ENCODE data around the gene MRPL24. TPM values are rescaled to one million over a fixed set of nuclear protein-coding genes. Genes with fewer than 3 reads are reported as not detected.
A peak's percentile ranks its signal among the peaks of the same experiment; 100 is the strongest.

MRPL24 gene
- total and polyA plus RNA-seq, 8 donors: 42.8 to 62.2 (median 55.4) TPM

- peaks cover 0 to 8% of the 10 kb centered on the region in 2 donors for H3K36me3 ChIP-seq
- intact Hi-C loops (cut with DNase I): no loop called here
Measured at GRCh38 chr1:156711011-156711817, 29.7 kb downstream of the MRPL24 start.

GRCh38 chr1:156709757-156710489 is 31.0 kb downstream of the MRPL24 start:
- no peak overlapping the region for H3K27ac ChIP-seq
- ATAC-seq: peak; percentile 48
- no peak overlapping the region for H3K4me3 ChIP-seq
- DNase-seq: peak in 1 of 4 donors; percentile 53
- H3K9me3 ChIP-seq: no peaks in the 10 kb centered on the region
- intact Hi-C loops (cut with DNase I): no loop called here
- H3K36me3 ChIP-seq: no peaks in the 10 kb centered on the region
- H3K27me3 ChIP-seq: peaks cover 4 to 34% of the 10 kb centered on the region in 2 donors
- peaks cover 17 to 22% of the 10 kb centered on the region in 2 donors for H3K4me1 ChIP-seq
- no peak for TF ChIP-seq CTCF (IDR thresholded peaks at IDR 0.05)

More at GRCh38 chr1:156711011-156711817, 29.7 kb downstream of the MRPL24 start:
- DNase-seq (no peak), ATAC-seq (no peak)
- Histone ChIP-seq H3K27ac (no peak overlapping the region), H3K9me3 (no peaks in the 10 kb centered on the region), H3K4me3 (no peak overlapping the region), H3K4me1 (peaks cover 5 to 9% of the 10 kb centered on the region in 2 donors), H3K27me3 (peaks cover 0 to 21% of the 10 kb centered on the region in 2 donors)
- TF ChIP-seq CTCF (IDR thresholded peaks at IDR 0.05): no peak

- peaks cover 19 to 28% of the 10 kb centered on the region in 2 donors for H3K4me1 ChIP-seq
- no peak overlapping the region for H3K4me3 ChIP-seq
- H3K27me3 ChIP-seq: peaks cover 13 to 43% of the 10 kb centered on the region in 2 donors
- H3K27ac ChIP-seq: no peak overlapping the region
- intact Hi-C loops (cut with DNase I): no loop called here
- no peak for TF ChIP-seq CTCF (IDR thresholded peaks at IDR 0.05)
- ATAC-seq (no peak), DNase-seq (no peak)
- no peaks in the 10 kb centered on the region for H3K36me3 ChIP-seq
- no peaks in the 10 kb centered on the region for H3K9me3 ChIP-seq
Measured at GRCh38 chr1:156709031-156709430, 31.9 kb downstream of the MRPL24 start.

- Histone ChIP-seq H3K27me3 (peaks cover 21 to 51% of the 10 kb centered on the region in 2 donors), H3K4me3 (no peak overlapping the region), H3K36me3 (no peaks in the 10 kb centered on the region), H3K9me3 (no peaks in the 10 kb centered on the region), H3K27ac (peak overlapping the region in 1 of 2 donors; percentile 26), H3K4me1 (peaks cover 19 to 28% of the 10 kb centered on the region in 2 donors)
- DNase-seq (no peak), ATAC-seq (no peak)
- TF ChIP-seq CTCF (IDR thresholded peaks at IDR 0.05): no peak
- intact Hi-C loops (cut with DNase I): no loop called here
Measured at GRCh38 chr1:156708218-156708661, 32.6 kb downstream of the MRPL24 start.
